NK-92 (cell line): ENCODE results near the gene HOXA9.

Experiments
- DNase-seq: peaks from one replicate; lab custom pipeline; 2025; ENCODE audit not compliant: unreplicated experiment; lab: John Stamatoyannopoulos, UW

HOXA9 gene

GRCh38 chr7:27154901-27155815, 10.2 kb downstream of the HOXA9 start:
- no peak for DNase-seq

- DNase-seq = no peak
Measured at GRCh38 chr7:27154369-27154768, 11.0 kb downstream of the HOXA9 start.

DNA sequence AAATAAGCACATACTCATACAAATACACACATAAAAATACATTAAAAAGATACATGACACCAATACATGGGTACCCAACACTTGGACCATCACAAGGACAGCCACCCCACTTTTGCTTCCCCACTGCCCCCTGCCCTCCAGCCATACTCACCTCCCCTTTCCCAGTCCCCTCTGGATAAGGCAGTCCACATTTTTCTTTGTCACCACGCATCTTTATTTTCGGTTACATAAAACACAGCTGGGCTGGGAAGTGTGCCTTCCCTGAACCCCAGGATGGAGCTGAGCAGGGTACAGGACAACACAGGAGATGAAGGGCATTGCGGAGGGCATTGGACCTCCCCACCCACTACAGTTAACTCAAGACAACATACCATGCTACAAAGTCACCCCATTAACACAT, 11.8 kb downstream of the HOXA9 start:
- no peak for DNase-seq

DNA sequence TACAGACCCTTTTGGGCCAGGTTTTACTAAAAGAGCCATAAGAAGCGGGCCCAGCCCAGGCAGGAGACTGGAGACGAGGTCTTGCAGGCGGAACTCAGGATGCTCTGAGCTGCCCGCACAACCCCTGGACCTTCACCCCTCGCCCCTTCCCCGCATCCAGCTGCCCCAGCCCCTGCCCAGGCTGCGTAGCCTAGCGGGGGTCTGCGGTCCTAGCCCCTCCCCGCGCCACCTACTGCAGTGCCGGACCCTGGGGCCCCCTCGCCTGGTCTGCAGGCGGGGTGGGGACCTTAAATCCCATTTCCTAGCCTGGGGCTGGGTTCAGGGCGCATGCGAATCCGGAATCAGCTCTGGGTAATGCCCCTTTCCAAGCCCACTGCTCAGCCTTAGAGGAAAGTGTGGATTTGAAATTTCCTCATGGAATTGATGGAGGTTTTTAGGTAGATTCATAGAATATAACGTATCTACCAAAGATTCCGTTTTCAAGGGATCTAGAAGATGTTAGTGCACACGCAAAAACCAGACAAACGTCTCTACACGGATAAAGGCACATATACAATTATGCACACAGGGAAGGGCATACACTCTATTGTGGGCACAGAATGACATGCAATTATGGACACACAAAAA, 12.4 kb downstream of the HOXA9 start:
- no peak for DNase-seq

DNA sequence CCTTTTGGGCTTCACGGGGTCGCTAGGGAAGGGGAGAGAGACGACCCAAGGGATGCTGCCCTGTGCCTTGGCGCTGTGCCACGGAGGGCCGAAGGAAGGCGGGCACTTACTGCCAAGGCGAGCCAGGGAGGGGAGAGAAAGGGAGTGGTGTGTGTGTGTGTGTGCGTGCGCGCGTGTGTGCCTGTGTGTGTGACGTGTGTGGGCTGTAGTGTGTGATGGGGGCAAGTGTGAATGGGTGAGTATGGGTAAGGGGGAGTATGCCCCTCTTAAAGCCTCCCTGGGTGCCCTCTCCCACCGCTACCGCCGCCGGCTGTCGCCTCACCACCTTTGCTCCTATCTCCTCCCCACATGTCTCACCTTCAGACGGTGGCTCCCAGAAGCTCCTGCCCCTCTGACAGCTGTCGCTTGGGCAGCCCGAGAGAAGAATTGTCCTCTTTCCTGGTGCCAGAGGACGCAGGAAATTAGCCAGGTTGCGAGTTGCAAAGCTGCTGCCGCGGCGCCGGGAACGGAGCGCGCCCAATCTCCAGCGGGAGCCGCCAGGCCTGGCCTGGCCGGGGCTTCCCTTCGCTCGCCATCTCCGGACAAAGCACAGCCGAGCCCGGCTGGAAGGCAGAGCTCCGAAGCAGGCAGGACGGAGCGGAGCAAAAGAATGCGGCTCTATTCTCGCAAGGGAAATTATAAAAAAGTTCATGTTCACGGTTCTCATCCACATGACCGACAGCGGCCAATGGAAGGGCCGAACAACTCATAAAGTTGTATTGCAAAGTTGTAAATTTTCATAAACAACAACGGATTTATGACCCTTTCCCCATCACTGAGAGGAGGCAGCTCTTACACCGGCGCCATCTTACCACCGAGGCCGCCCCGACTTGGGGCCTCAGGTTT, 13.2 kb downstream of the HOXA9 start, which contains the start of gene HOXA3:
TSS of gene HOXA3 (minus strand) at position 653 of the 885 bp plus-strand sequence. CDS start 41,943 bp downstream, outside the sequence.
- DNase-seq = no peak

DNA sequence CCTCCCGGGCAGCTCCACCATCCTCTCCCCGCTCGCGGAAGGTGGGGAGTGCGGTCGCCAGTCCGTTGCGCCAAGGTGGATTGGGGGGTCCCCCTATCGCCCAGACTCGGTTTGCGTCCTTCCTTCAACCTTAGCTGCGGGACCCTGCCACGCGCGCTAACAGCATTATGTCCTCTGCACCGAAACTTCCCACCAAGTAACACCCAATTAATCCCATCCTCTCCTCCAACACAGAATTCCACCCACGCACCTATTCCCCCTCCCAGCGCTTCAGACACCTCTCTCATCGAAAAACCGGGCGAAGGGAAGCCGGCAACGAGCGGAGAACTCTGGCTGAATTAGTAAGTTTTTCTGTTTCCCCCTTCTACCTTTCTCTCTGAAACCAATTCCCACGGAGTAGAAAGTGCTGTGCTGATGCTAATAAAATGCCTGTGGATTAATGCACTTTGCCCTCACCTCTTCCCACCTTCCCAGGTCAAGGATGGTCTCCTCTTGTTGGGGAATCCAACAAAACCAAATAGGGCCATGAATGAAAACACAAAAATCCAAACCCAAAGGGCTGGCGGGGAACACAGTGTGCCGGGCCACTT, 13.9 kb downstream of the HOXA9 start:
- DNase-seq = no peak

GRCh38 chr7:27150568-27151340, 14.6 kb downstream of the HOXA9 start:
- DNase-seq = no peak

GRCh38 chr7:27149842-27150567, 15.3 kb downstream of the HOXA9 start:
- no peak for DNase-seq

DNA sequence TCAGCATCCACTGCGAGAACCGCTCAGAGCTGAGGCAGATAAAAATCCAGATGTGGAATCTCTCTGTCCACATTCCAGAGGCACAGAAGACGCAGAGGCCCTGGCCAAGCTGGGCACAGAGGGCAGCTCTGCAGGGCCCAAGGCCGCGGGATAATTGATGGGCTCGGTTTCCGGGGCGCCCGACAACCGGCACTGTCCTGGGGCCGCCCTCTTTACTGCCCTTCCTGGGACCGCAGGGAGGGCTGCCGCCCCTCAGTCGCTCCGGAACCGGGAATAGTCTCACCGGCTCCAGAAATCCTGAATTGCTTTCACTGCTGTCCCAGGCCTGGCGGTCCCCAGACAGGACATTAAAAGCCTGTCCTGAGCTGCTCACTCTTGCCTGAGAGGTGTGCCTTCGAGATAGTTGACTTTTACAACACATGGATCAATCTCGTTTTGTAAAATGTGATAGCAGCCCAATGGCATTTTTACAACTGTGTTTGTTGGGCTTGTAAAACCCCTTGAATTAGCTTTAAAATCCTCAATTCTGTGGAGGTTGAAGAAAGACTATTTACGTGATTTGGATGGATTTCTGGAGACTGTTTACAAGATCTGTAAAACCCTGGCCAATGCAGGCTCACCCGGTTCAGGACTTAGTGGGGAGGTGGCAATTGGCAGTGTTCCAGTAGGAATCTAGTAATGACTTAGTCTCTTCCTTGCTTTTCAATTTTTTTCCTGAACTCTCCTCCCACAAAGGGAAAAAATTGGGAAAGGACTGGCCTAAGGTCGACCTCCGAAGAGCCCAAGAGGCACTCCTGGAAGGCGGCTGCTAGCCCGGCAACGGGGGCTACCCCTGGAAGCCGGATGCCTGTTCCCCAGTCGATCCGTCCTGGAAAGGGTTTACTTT, 16.3 kb downstream of the HOXA9 start:
- DNase-seq = no peak

GRCh38 chr7:27148031-27148755, 17.1 kb downstream of the HOXA9 start:
- DNase-seq = no peak

- no peak for DNase-seq
Measured at GRCh38 chr7:27147199-27148030, 17.9 kb downstream of the HOXA9 start, which contains the start of gene HOXA6. TSS of gene HOXA6 (minus strand) at chr7:27147774. CDS start at chr7:27147749, 25 bp downstream.

DNA sequence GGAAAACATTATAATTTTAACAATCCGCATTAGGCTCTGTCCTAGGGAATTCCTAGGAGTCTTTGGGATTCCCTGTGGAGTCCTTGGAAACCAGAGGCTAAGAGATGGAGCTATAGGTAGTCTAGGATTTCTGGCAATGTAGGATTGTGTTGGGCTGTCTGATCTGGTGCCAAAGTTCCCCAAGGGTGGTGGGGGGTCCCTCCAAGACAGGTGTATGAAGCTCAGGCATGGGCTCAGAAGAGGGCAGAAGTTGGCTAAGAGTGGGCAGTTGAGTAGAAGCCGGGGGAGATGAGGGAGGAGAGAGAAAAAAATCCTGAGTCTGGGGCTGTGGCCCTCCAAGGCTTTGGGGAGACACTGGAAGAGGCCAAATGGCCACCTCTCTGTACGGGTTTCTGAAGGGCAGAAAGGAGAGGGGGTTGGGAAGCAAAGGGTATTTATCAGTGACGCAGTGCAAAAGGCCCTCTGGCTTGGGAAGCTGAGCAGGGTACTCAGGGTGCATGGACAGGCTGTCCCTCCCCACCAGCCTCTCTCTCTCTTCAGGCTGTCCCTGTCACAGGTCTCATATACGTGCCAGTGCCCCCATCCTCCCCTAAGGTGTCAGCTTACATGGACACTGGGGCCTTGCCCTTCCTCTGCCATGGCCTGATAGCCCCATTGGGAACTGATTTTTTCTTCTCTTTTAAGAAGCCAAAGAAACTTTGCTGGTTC, 18.7 kb downstream of the HOXA9 start:
- no peak for DNase-seq

- no peak for DNase-seq
Measured at GRCh38 chr7:27145914-27146412, 19.4 kb downstream of the HOXA9 start.

GRCh38 chr7:27145165-27145913, 20.0 kb downstream of the HOXA9 start:
- DNase-seq = no peak

DNA sequence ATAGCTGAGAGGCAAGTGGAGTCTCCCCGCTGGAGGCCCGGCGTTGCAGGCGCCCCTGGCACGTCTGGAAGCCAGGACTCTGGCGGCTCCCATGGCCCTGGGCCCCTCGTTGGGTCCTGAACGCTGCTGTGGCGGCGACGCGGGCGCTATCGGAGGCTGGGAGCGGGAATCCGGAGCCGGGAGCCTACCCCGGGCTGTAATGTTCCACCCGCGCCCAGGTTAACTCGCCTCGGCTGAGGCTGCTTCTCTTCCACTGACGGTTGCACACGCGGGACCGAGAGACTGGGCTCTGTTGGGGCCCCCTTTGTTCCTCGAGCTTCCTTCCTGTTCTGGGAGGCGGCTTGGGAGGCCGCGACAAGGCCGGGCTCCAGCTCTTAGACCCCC, 20.6 kb downstream of the HOXA9 start:
- no peak for DNase-seq
